T-helper 17 cell (primary cell): ENCODE results near the gene TSHR. TPM values are rescaled to one million over a fixed set of nuclear protein-coding genes. Genes with fewer than 3 reads are reported as not detected.
"Not testable (repeated sequence)": the region's sequence is repeated elsewhere in the genome, so short reads cannot be mapped to it uniquely, and the experiment has no call there.

ENCODE experiments used
- ATAC-seq: fragments of 150-1000 bp; cut with Tn5 transposase; 2 replicates; pipeline ENCODE4 v1.10.0; 2021; ENCODE audit warnings: mild to moderate bottlenecking, moderate library complexity
- DNase-seq, 3 donors: peaks; one replicate each; pipeline versions ENCODE4 v3.0.0 to v3.0.0-alpha.2; 2020 to 2021
- H3K9me3 ChIP-seq: one replicate; pipeline ENCODE4 v1.7.0; 2013; ENCODE audit warnings: low read length, mild to moderate bottlenecking; ENCODE audit not compliant: control insufficient read depth, poor library complexity, severe bottlenecking
- H3K27ac Mint-ChIP-seq: one replicate; pipeline ENCODE4 v1.8.0; 2022; ENCODE audit warnings: mild to moderate bottlenecking, moderate library complexity, mixed read lengths
- H3K27me3 Mint-ChIP-seq: one replicate; pipeline ENCODE4 v1.8.0; 2022; ENCODE audit warnings: mixed read lengths
- H3K36me3 Mint-ChIP-seq: one replicate; pipeline ENCODE4 v1.8.0; 2022; ENCODE audit warnings: low read depth, mixed read lengths
- H3K4me1 Mint-ChIP-seq: one replicate; pipeline ENCODE4 v1.8.0; 2022; ENCODE audit warnings: mild to moderate bottlenecking, mixed read lengths
- H3K4me3 Mint-ChIP-seq: one replicate; pipeline ENCODE4 v1.8.0; 2022; ENCODE audit warnings: mild to moderate bottlenecking, moderate library complexity, mixed read lengths
- total RNA-seq, 4 donors: library from RNA in 2 of 4; stranded (reverse) in 2 of 4; gene quantifications; one replicate each; pipeline ENCODE4 v1.2.3 and lab custom pipeline; 2022 to 2026

The TSHR gene
- total RNA-seq, 2 donors from 2014 or later = 0.13 to 0.50 TPM

DNA sequence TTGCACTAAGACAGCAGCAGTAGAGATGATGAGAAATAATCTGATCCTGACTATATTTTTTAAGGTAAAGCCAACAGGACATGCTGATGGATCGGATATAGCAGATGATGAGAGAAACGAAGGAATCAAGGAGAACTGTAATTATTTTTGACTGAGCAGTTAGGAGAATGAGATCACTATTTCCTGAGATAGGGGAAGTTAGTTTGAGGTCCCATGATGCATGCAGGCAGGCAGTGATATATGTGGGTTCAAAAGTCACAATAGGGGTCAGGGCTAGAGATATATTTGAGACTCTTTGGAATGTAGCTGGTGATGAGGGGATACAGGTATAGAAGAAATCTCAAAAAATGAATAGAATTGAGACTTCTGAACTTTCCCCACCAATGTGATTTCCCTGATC is 157.8 kb downstream of the TSHR start:
- H3K36me3 Mint-ChIP-seq = peaks cover 3% of the 10 kb centered on the region
- peaks cover 7% of the 10 kb centered on the region for H3K27me3 Mint-ChIP-seq
- H3K9me3 ChIP-seq = no peaks in the 10 kb centered on the region
- no peaks in the 10 kb centered on the region for H3K4me1 Mint-ChIP-seq
- DNase-seq (no peak), ATAC-seq (no peak)
- no peak overlapping the region for H3K4me3 Mint-ChIP-seq
- no peak overlapping the region for H3K27ac Mint-ChIP-seq

- H3K27ac Mint-ChIP-seq, H3K36me3 Mint-ChIP-seq, ATAC-seq: not testable (repeated sequence)
Measured at GRCh38 chr14:81113945-81114820, 158.8 kb downstream of the TSHR start.

DNA sequence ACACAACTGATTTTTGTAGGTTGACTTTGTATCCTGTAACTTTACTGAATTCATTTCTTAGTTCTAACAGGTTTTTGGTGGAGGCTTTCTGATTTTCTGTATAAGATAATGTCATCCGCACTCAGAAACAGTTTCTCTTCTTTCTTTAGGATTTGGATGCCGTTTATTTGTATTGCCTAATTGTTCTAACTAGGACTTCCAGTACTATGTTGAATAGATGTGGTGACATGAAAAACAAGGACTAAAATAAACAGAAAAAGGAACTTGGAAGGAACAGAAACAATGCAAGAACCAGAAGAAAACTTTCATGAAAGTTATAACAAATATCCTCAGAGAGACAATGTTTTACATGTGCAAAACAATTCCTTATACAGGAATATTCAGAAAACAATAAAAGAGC is 165.1 kb downstream of the TSHR start:
- ATAC-seq (no peak), DNase-seq (no peak)
- no peak overlapping the region for H3K4me3 Mint-ChIP-seq
- H3K27ac Mint-ChIP-seq = no peak overlapping the region
- no peaks in the 10 kb centered on the region for H3K9me3 ChIP-seq
- H3K36me3 Mint-ChIP-seq = no peaks in the 10 kb centered on the region
- H3K4me1 Mint-ChIP-seq = no peaks in the 10 kb centered on the region
- no peaks in the 10 kb centered on the region for H3K27me3 Mint-ChIP-seq

More at GRCh38 chr14:81113945-81114820, 158.8 kb downstream of the TSHR start:
- not testable (repeated sequence) for H3K9me3 ChIP-seq, H3K4me1 Mint-ChIP-seq, H3K4me3 Mint-ChIP-seq, H3K27me3 Mint-ChIP-seq, DNase-seq

- Mint-ChIP-seq H3K27ac (no peak overlapping the region), H3K36me3 (no peaks in the 10 kb centered on the region), H3K4me3 (no peak overlapping the region), H3K27me3 (no peaks in the 10 kb centered on the region), H3K4me1 (no peaks in the 10 kb centered on the region)
- no peaks in the 10 kb centered on the region for H3K9me3 ChIP-seq
- no peak for ATAC-seq
- DNase-seq = no peak
Measured at GRCh38 chr14:81122326-81122725, 166.9 kb downstream of the TSHR start.

GRCh38 chr14:81123811-81124210 is 168.4 kb downstream of the TSHR start:
- no peaks in the 10 kb centered on the region for H3K9me3 ChIP-seq
- no peak for DNase-seq
- Mint-ChIP-seq H3K27me3 (no peaks in the 10 kb centered on the region), H3K36me3 (no peaks in the 10 kb centered on the region), H3K4me3 (no peak overlapping the region), H3K27ac (no peak overlapping the region), H3K4me1 (no peaks in the 10 kb centered on the region)
- ATAC-seq = no peak

GRCh38 chr14:81125536-81125935 is 170.1 kb downstream of the TSHR start:
- Mint-ChIP-seq H3K36me3 (no peaks in the 10 kb centered on the region), H3K4me3 (no peak overlapping the region), H3K27ac (no peak overlapping the region), H3K4me1 (no peaks in the 10 kb centered on the region), H3K27me3 (no peaks in the 10 kb centered on the region)
- DNase-seq (no peak), ATAC-seq (no peak)
- no peaks in the 10 kb centered on the region for H3K9me3 ChIP-seq

DNA sequence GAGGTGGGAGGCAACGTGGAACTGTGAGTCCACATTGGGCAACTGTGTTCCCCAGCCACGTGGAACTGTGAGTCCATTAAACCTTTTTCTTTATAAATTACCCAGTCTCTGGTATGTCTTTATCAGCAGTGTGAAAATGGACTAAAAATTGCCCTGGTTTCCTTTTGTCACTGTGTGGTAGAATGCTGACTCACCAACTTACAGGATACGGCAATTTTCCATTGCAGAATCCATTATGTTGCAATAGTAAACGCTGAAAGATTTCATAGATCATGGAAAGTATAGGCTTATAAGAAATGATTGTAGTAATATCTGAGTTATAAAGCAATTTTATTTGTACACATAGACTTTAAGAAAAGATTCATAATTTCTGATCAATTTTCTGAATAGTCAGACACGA is 172.4 kb downstream of the TSHR start:
- H3K4me3 Mint-ChIP-seq = no peak overlapping the region
- H3K27me3 Mint-ChIP-seq = no peaks in the 10 kb centered on the region
- DNase-seq = no peak
- no peaks in the 10 kb centered on the region for H3K4me1 Mint-ChIP-seq
- H3K36me3 Mint-ChIP-seq = no peaks in the 10 kb centered on the region
- H3K9me3 ChIP-seq = no peaks in the 10 kb centered on the region
- no peak overlapping the region for H3K27ac Mint-ChIP-seq
- ATAC-seq = no peak

GRCh38 chr14:81129242-81129641 is 173.8 kb downstream of the TSHR start:
- no peaks in the 10 kb centered on the region for H3K9me3 ChIP-seq
- Mint-ChIP-seq H3K27me3 (no peaks in the 10 kb centered on the region), H3K36me3 (no peaks in the 10 kb centered on the region), H3K4me1 (no peaks in the 10 kb centered on the region), H3K27ac (no peak overlapping the region), H3K4me3 (no peak overlapping the region)
- DNase-seq = no peak
- ATAC-seq = no peak

GRCh38 chr14:81132468-81132867 is 177.0 kb downstream of the TSHR start:
- DNase-seq = no peak
- H3K9me3 ChIP-seq = no peaks in the 10 kb centered on the region
- H3K27me3 Mint-ChIP-seq = no peaks in the 10 kb centered on the region
- no peaks in the 10 kb centered on the region for H3K36me3 Mint-ChIP-seq
- H3K4me3 Mint-ChIP-seq = no peak overlapping the region
- no peaks in the 10 kb centered on the region for H3K4me1 Mint-ChIP-seq
- ATAC-seq = no peak
- no peak overlapping the region for H3K27ac Mint-ChIP-seq

GRCh38 chr14:81133400-81133799 is 178.0 kb downstream of the TSHR start:
- H3K9me3 ChIP-seq = no peaks in the 10 kb centered on the region
- Mint-ChIP-seq H3K27ac (no peak overlapping the region), H3K4me3 (no peak overlapping the region), H3K36me3 (no peaks in the 10 kb centered on the region), H3K27me3 (no peaks in the 10 kb centered on the region), H3K4me1 (no peaks in the 10 kb centered on the region)
- ATAC-seq (no peak), DNase-seq (no peak)

DNA sequence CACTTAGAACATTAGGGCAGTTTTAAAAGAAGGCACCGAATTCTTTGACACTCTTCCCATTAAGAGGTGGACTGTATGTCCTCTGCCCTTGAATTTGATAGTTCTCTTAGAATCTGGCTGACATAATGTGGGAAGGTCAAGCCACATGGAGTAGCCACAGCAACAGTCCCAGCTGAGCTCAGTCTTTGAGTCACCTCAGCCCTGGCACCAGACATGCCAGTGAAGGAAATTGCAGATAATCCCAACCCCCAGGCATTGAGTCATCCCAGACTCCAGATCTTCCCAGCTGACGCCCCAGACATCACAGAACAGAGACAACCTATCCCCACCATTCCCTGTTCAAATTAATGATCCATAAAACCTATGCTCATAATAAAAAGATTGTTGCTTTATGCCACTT is 181.9 kb downstream of the TSHR start:
- no peaks in the 10 kb centered on the region for H3K27me3 Mint-ChIP-seq
- no peak for ATAC-seq
- DNase-seq = no peak

DNA sequence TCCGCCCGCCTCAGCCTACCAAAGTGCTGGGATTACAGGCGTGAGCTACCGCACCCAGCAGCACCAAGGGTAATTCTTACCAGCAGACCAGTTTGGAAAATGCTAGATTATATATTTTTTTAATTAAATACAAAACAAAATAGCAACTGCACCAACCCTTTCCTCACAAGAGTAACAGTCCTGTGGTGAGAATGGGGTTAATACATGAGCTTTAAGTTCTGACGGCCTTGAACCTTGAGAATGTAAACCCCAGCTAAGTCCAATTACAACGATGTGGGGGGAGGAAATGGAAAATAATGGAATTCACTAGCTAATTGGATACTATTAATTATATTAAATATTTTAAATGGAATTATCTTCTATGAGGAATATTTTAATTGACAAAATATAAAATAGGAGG is 183.0 kb downstream of the TSHR start:
- ATAC-seq (no peak), DNase-seq (no peak)
- Mint-ChIP-seq H3K4me1 (no peaks in the 10 kb centered on the region), H3K27me3 (no peaks in the 10 kb centered on the region), H3K27ac (no peak overlapping the region), H3K36me3 (no peaks in the 10 kb centered on the region), H3K4me3 (no peak overlapping the region)
- no peaks in the 10 kb centered on the region for H3K9me3 ChIP-seq

More for the DNA sequence above, 181.9 kb downstream of the TSHR start:
- H3K27ac Mint-ChIP-seq = no peak overlapping the region
- H3K36me3 Mint-ChIP-seq = no peaks in the 10 kb centered on the region
- H3K4me1 Mint-ChIP-seq = no peaks in the 10 kb centered on the region
- H3K9me3 ChIP-seq = no peaks in the 10 kb centered on the region
- no peak overlapping the region for H3K4me3 Mint-ChIP-seq

- no peaks in the 10 kb centered on the region for H3K9me3 ChIP-seq
- no peaks in the 10 kb centered on the region for H3K4me1 Mint-ChIP-seq
- H3K4me3 Mint-ChIP-seq = no peak overlapping the region
- no peaks in the 10 kb centered on the region for H3K27me3 Mint-ChIP-seq
- DNase-seq (no peak), ATAC-seq (no peak)
- no peaks in the 10 kb centered on the region for H3K36me3 Mint-ChIP-seq
- no peak overlapping the region for H3K27ac Mint-ChIP-seq
Measured at GRCh38 chr14:81141426-81141825, 186.0 kb downstream of the TSHR start.

DNA sequence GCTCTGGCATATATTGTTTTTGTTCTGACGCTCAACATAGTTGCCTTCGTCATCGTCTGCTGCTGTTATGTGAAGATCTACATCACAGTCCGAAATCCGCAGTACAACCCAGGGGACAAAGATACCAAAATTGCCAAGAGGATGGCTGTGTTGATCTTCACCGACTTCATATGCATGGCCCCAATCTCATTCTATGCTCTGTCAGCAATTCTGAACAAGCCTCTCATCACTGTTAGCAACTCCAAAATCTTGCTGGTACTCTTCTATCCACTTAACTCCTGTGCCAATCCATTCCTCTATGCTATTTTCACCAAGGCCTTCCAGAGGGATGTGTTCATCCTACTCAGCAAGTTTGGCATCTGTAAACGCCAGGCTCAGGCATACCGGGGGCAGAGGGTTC is 188.4 kb downstream of the TSHR start:
- ATAC-seq (no peak), DNase-seq (no peak)
- H3K9me3 ChIP-seq = no peaks in the 10 kb centered on the region
- H3K27me3 Mint-ChIP-seq = no peaks in the 10 kb centered on the region
- H3K36me3 Mint-ChIP-seq = no peaks in the 10 kb centered on the region
- no peak overlapping the region for H3K27ac Mint-ChIP-seq
- no peak overlapping the region for H3K4me3 Mint-ChIP-seq
- peaks cover 11% of the 10 kb centered on the region for H3K4me1 Mint-ChIP-seq
